DMS114 treated with DMSO at 0.1 percent for 48 hours (cell line): ENCODE results near the gene SEPSECS.

Source experiments
- DNase-seq: peaks from one replicate; lab custom pipeline; 2025; ENCODE audit not compliant: unreplicated experiment; lab: John Stamatoyannopoulos, UW

SEPSECS gene

GRCh38 chr4:25159837-25160713 is at the start of gene SEPSECS:
Gene SEPSECS (minus strand): TSS chr4:25160449. CDS start chr4:25160369, 80 bp downstream.
- peak; percentile 94 for DNase-seq

- no peak for DNase-seq
Measured at GRCh38 chr4:25209702-25210101, 49.5 kb upstream of the SEPSECS start.

GRCh38 chr4:25207997-25208396 is 47.7 kb upstream of the SEPSECS start:
- DNase-seq = no peak

GRCh38 chr4:25198713-25199112 is 38.5 kb upstream of the SEPSECS start:
- no peak for DNase-seq

GRCh38 chr4:25190407-25190806 is 30.2 kb upstream of the SEPSECS start:
- no peak for DNase-seq

- no peak for DNase-seq
Measured at GRCh38 chr4:25184056-25184455, 23.8 kb upstream of the SEPSECS start.

- no peak for DNase-seq
Measured at GRCh38 chr4:25182937-25183336, 22.7 kb upstream of the SEPSECS start.

GRCh38 chr4:25180524-25181131 is 20.4 kb upstream of the SEPSECS start:
- no peak for DNase-seq

- no peak for DNase-seq
Measured at GRCh38 chr4:25178838-25179261, 18.6 kb upstream of the SEPSECS start.

GRCh38 chr4:25177147-25177546 is 16.9 kb upstream of the SEPSECS start:
- no peak for DNase-seq

- DNase-seq = no peak
Measured at GRCh38 chr4:25174674-25175073, 14.4 kb upstream of the SEPSECS start.

- no peak for DNase-seq
Measured at GRCh38 chr4:25172961-25173915, 13.0 kb upstream of the SEPSECS start.

- DNase-seq = no peak
Measured at GRCh38 chr4:25171201-25171865, 11.1 kb upstream of the SEPSECS start.

- DNase-seq = no peak
Measured at GRCh38 chr4:25169446-25169845, 9.2 kb upstream of the SEPSECS start.

- DNase-seq = no peak
Measured at GRCh38 chr4:25165916-25166315, 5.7 kb upstream of the SEPSECS start.

GRCh38 chr4:25163196-25163595 is 2.9 kb upstream of the SEPSECS start:
- no peak for DNase-seq

GRCh38 chr4:25162566-25162965 is 2.3 kb upstream of the SEPSECS start:
- DNase-seq = no peak

- no peak for DNase-seq
Measured at GRCh38 chr4:25161593-25161950, 1.3 kb upstream of the SEPSECS start.

GRCh38 chr4:25160714-25161592 is 704 bp upstream of the SEPSECS start:
- DNase-seq = peak; percentile 55

- no peak for DNase-seq
Measured at GRCh38 chr4:25158817-25159216, 1.4 kb downstream of the SEPSECS start.
